Right cardiac atrium (tissue), 5 donors: Measurements from ENCODE around the gene C4orf50. TPM values are rescaled to one million over a fixed set of nuclear protein-coding genes. Genes with fewer than 3 reads are reported as not detected.

Experiments
- ATAC-seq, 2 donors: fragments of 200-7000 bp; cut with Tn5 transposase; one replicate each; pipeline versions ENCODE4 v1.8.0 to v1.9.1; 2020; ENCODE audit warnings: moderate library complexity in 2 of 2, mild to moderate bottlenecking in 1 of 2
- DNase-seq, 3 donors: peaks; one replicate each; pipeline ENCODE4 v3.0.0-alpha.2; 2020
- H3K27ac ChIP-seq: one replicate; pipeline ENCODE4 v1.5.1; 2013; ENCODE audit warnings: mild to moderate bottlenecking, low read length, control low read depth, moderate library complexity
- H3K27me3 ChIP-seq: one replicate; pipeline ENCODE4 v1.6.1; 2013; ENCODE audit not compliant: control insufficient read depth, insufficient read depth
- H3K4me1 ChIP-seq: one replicate; pipeline ENCODE4 v1.6.1; 2013; ENCODE audit warnings: low read length; ENCODE audit not compliant: control insufficient read depth, insufficient read depth
- H3K4me3 ChIP-seq: one replicate; pipeline ENCODE4 v1.5.1; 2013; ENCODE audit warnings: low read length, control low read depth
- H3K9me3 ChIP-seq: one replicate; pipeline ENCODE4 v1.6.1; 2013; ENCODE audit warnings: low read length; ENCODE audit not compliant: control insufficient read depth
- WGBS: extraction: QIAGEN DNeasy Blood & Tissue Kit; methylation state at CpG from one replicate; pipeline ENCODE4 v1.1.7; 2013; 5-methylcytosine and 5-hydroxymethylcytosine counted together
- intact Hi-C, 4 donors: fragments of 100-400 bp; cut with DNase I; formaldehyde crosslinking; loops; one replicate each; pipeline versions ENCODE4 v1.11.0 to v1.14.0; 2022 to 2023
- polyA plus RNA-seq: library from polyadenylated mRNA; stranded (reverse); fragments of 200-250 nt; gene quantifications from one replicate; pipeline ENCODE4 v1.2.3, GENCODE V29; 2013
- total RNA-seq, 4 donors: library from RNA; stranded (reverse); fragmentation: NEBNext Ultra II Directional; extraction: Animal tissue kit (Norgen Biotek cat#: 25700); gene quantifications; one replicate each; pipeline ENCODE4 v1.2.1, GENCODE V29; 2021
- donor health status: healthy with polysubstance abuse.
- donor health status: DM: no; HTN: yes; CAD: no.
- donor health status: DM: no; HTN: no; CAD: no.
- donor health status: DM: no; HTN: yes; CAD: no; lungs with severe emphysema.
- donor health status: DM: yes; HTN: yes; CAD: no.

Gene C4orf50
- total and polyA plus RNA-seq, 5 donors, result 0.02 to 0.03 (median 0.03) TPM; not detected in 2

GRCh38 chr4:5926598-5926997, 91.6 kb downstream of the C4orf50 start:
- 69% methylated on average over 7 of the region's 7 CpGs for WGBS
- Histone ChIP-seq H3K27me3 (no peaks in the 10 kb centered on the region), H3K4me3 (no peak overlapping the region), H3K9me3 (no peaks in the 10 kb centered on the region), H3K27ac (no peak overlapping the region), H3K4me1 (no peaks in the 10 kb centered on the region)
- ATAC-seq, result no peak
- intact Hi-C loops, result no loop called here
- DNase-seq, result no peak

DNA sequence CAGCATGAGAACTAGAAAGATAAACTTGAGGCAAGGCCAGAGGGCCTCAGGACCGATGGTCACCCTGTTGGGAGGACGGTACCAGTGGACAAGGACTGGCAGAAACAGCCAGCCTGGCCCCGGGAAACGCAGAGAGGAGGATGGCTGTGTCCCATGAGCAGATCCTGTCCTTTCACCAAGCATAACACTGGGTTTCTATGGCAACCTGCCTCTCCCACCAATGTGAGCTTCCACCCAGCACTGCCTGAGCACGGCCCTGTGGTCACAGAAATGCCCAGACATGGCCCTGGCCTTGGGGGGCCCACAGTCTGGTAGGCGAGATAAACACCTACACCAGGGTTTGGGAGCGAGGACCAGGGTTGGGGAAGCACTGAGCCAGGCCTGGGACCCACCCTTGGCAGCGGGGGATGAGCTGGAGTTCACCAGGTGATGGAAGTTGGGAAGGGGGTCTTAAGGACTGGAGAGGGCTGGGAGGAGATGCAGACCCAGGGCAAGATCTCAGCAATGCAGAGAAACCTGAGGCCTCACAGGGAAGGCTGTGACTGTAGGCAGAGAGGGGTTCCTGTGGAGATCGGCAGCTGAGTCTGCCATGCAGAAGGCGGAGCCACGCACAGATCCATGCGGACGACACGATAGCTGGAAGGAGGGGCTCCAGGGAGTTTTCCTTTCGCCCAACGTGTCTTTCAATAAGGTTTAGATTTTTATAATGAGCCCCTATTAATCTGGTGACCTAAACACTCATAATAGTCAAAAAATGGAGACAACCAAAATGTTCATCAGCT, 92.6 kb downstream of the C4orf50 start:
- Histone ChIP-seq H3K9me3 (no peaks in the 10 kb centered on the region), H3K4me1 (no peaks in the 10 kb centered on the region), H3K4me3 (no peak overlapping the region), H3K27ac (no peak overlapping the region), H3K27me3 (no peaks in the 10 kb centered on the region)
- DNase-seq (no peak), ATAC-seq (no peak)
- intact Hi-C loops, result no loop called here
- WGBS, result 79% methylated on average over 16 of the region's 16 CpGs

GRCh38 chr4:5924461-5925125, 93.6 kb downstream of the C4orf50 start:
- WGBS, result 66% methylated on average over 12 of the region's 12 CpGs
- intact Hi-C loops, result no loop called here
- H3K4me3 ChIP-seq, result no peak overlapping the region

GRCh38 chr4:5923376-5923775, 94.9 kb downstream of the C4orf50 start:
- ATAC-seq (no peak), DNase-seq (no peak)
- Histone ChIP-seq H3K4me3 (no peak overlapping the region), H3K4me1 (no peaks in the 10 kb centered on the region), H3K27me3 (no peaks in the 10 kb centered on the region), H3K27ac (no peak overlapping the region), H3K9me3 (no peaks in the 10 kb centered on the region)
- intact Hi-C loops, result no loop called here
- 54% methylated on average over 6 of the region's 6 CpGs for WGBS

More at GRCh38 chr4:5924461-5925125, 93.6 kb downstream of the C4orf50 start:
- Histone ChIP-seq H3K27ac (no peak overlapping the region), H3K27me3 (no peaks in the 10 kb centered on the region), H3K4me1 (no peaks in the 10 kb centered on the region), H3K9me3 (no peaks in the 10 kb centered on the region)
- DNase-seq (no peak), ATAC-seq (no peak)

- Histone ChIP-seq H3K27ac (no peak overlapping the region), H3K27me3 (no peaks in the 10 kb centered on the region), H3K9me3 (no peaks in the 10 kb centered on the region), H3K4me1 (no peaks in the 10 kb centered on the region), H3K4me3 (no peak overlapping the region)
- ATAC-seq (no peak), DNase-seq (no peak)
- WGBS, result 88% methylated on average over 3 of the region's 3 CpGs
- intact Hi-C loops, result no loop called here
Observed at GRCh38 chr4:5922556-5922955, 95.7 kb downstream of the C4orf50 start.

DNA sequence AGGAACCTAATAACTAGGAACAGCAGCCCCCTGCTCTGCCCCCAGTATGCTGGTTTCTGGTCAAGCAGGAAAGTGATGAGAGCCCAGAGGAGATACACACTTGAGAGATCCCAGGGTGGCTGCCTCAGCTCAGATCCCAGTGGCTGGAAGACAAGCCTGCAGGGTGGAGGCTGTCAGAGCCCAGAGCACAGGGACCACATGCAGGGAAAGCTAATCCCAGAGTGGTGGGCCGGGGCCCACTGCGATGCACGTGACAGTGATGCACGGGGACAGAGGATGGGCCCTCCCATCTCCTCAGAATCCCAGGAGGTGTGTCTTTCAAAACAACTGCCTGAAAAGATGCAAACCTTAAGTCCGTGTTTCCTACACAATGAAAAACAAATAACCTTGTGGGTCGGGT, 96.2 kb downstream of the C4orf50 start:
- DNase-seq (no peak), ATAC-seq (no peak)
- H3K4me1 ChIP-seq, result no peaks in the 10 kb centered on the region
- no peaks in the 10 kb centered on the region for H3K9me3 ChIP-seq
- WGBS, result 33% methylated on average over 6 of the region's 6 CpGs
- H3K27ac ChIP-seq, result no peak overlapping the region
- intact Hi-C loops, result no loop called here
- H3K4me3 ChIP-seq, result no peak overlapping the region
- no peaks in the 10 kb centered on the region for H3K27me3 ChIP-seq

DNA sequence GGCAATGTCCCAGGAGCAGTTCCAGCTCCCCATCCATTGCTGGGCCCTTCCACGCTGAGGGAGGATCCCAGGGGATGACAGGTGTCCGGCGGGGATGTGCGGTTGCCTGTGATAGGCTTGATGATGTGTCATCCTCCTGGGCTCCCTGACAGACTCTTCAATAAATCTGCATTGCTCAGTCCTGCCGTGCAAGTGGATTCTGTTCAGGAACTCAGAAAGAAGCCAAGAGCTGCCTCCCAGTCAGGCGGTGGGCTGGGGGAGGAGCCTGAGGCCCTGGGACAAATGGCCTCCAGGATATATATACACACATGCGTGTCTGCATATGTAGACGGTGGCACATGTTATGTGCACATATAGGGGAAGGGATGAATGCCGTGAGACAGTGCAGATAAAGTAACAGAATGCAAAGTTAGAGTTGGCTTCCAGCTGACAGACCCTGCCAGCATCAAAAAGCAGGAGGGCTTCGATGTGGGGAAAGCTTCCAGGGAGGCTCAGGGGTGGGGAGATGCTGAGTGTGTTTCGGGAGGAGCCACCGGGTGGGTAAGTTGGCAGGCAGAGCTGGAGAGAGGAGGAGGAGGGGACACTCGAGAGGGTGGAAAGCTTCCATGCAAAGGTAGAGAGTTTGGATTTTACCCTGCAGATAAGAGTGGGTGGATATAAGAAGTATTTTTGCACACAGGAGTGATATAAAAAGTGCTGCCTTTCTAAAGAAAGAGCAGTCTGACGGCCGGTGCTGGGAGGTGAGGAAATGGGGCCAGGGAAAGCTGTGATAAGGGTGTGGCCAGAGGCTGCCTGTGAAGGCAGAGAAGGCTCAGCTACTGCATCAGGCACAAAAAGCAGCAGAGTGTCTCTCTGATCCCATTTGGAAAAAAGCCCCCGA, 96.9 kb downstream of the C4orf50 start:
- H3K27me3 ChIP-seq, result no peaks in the 10 kb centered on the region
- ATAC-seq, result no peak
- 17% methylated on average over 16 of the region's 16 CpGs for WGBS
- DNase-seq, result no peak
- no peaks in the 10 kb centered on the region for H3K4me1 ChIP-seq
- H3K9me3 ChIP-seq, result no peaks in the 10 kb centered on the region
- intact Hi-C loops, result no loop called here
- no peak overlapping the region for H3K27ac ChIP-seq
- no peak overlapping the region for H3K4me3 ChIP-seq

DNA sequence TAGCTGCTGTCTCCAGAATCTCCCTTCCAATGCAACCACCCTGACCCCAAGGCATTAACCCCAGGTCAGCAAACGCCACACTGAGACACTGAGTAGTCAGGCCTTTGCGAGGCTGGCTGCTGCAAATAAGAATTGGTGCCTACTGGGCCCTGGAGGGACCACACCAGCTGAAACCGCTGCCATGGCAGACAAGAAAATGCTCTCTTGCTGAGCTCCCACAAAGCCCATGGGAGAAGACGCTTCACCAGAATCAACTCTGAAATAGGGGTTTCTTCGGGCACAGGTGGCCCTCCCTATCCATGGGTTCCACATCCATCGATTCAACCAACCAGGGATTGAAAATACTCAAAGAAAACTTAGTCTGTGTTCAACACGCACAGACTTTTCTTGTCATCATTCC, 98.7 kb downstream of the C4orf50 start:
- no peaks in the 10 kb centered on the region for H3K9me3 ChIP-seq
- H3K27ac ChIP-seq, result no peak overlapping the region
- ATAC-seq (no peak), DNase-seq (no peak)
- 82% methylated on average over 7 of the region's 7 CpGs for WGBS
- no peaks in the 10 kb centered on the region for H3K27me3 ChIP-seq
- intact Hi-C loops, result no loop called here
- H3K4me3 ChIP-seq, result no peak overlapping the region
- no peaks in the 10 kb centered on the region for H3K4me1 ChIP-seq

GRCh38 chr4:5919044-5919443, 99.2 kb downstream of the C4orf50 start:
- no peak overlapping the region for H3K27ac ChIP-seq
- H3K4me1 ChIP-seq, result no peaks in the 10 kb centered on the region
- no peaks in the 10 kb centered on the region for H3K9me3 ChIP-seq
- H3K27me3 ChIP-seq, result no peaks in the 10 kb centered on the region
- DNase-seq (no peak), ATAC-seq (no peak)
- intact Hi-C loops, result no loop called here
- H3K4me3 ChIP-seq, result no peak overlapping the region
- WGBS, result 80% methylated on average over 8 of the region's 8 CpGs

GRCh38 chr4:5918331-5918985, 99.8 kb downstream of the C4orf50 start:
- 46% methylated on average over 8 of the region's 8 CpGs for WGBS
- Histone ChIP-seq H3K9me3 (no peaks in the 10 kb centered on the region), H3K4me1 (no peaks in the 10 kb centered on the region), H3K4me3 (no peak overlapping the region), H3K27me3 (no peaks in the 10 kb centered on the region), H3K27ac (no peak overlapping the region)
- DNase-seq (no peak), ATAC-seq (no peak)
- intact Hi-C loops, result no loop called here
